Thoracic aorta (tissue), 2 donors: ENCODE measurements around the gene ALX3. TPM values are rescaled to one million over a fixed set of nuclear protein-coding genes. Genes with fewer than 3 reads are reported as not detected.

ENCODE experiments used
- ATAC-seq: fragments of 150-250 bp; one replicate; pipeline ENCODE4 v1.8.0; 2017; ENCODE audit warnings: low read depth; ENCODE audit not compliant: insufficient number of reproducible peaks, low FRiP score
- DNase-seq: peaks from one replicate; pipeline ENCODE4 v3.0.0-alpha.2; 2020; ENCODE audit warnings: low spot score
- H3K27ac ChIP-seq, 2 donors: fragments of 200-600 bp; sonication (generic); 1 replicate in 1 of 2; 2 replicates in 1 of 2; pipeline ENCODE4 v1.5.1; 2016; ENCODE audit warnings: mild to moderate bottlenecking in 2 of 2, moderate library complexity in 2 of 2
- H3K27me3 ChIP-seq: fragments of 200-600 bp; sonication (generic); replicated peaks from 2 replicates; pipeline ENCODE4 v1.6.0; 2016; ENCODE audit warnings: mild to moderate bottlenecking; ENCODE audit not compliant: insufficient read depth
- H3K36me3 ChIP-seq: fragments of 200-600 bp; sonication (generic); one replicate; pipeline ENCODE4 v1.5.1; 2016
- H3K4me1 ChIP-seq, 2 donors: fragments of 200-600 bp; sonication (generic); 1 replicate in 1 of 2; 2 replicates in 1 of 2; pipeline versions ENCODE4 v1.5.1 to v1.6.0; 2016; ENCODE audit warnings: low read depth in 2 of 2, mild to moderate bottlenecking in 1 of 2; ENCODE audit not compliant: control insufficient read depth in 1 of 2
- H3K4me3 ChIP-seq: fragments of 200-600 bp; sonication (generic); 2 replicates; pipeline ENCODE4 v1.5.1; 2016; ENCODE audit warnings: mild to moderate bottlenecking
- H3K9me3 ChIP-seq: fragments of 200-600 bp; sonication (generic); 2 replicates; pipeline ENCODE4 v1.5.1; 2016
- CTCF ChIP-seq: fragments of 200-600 bp; sonication (generic); IDR thresholded peaks from one replicate; pipeline ENCODE4 v1.5.1; 2019; ENCODE audit warnings: antibody characterized with exemption
- total RNA-seq, 2 donors: library from RNA; depleted of rRNA; stranded (reverse); fragments of >200 nt; gene quantifications; one replicate each; pipeline versions ENCODE4 v1.1.0 to v1.2.3, GENCODE V29; 2016

ALX3 gene
- total RNA-seq, 2 donors from 2014 or later: not detected

- H3K4me1 ChIP-seq: no peaks in the 10 kb centered on the region
- ATAC-seq (no peak), DNase-seq (peak; percentile 30)
- no peaks in the 10 kb centered on the region for H3K27me3 ChIP-seq
- H3K9me3 ChIP-seq: no peaks in the 10 kb centered on the region
- TF ChIP-seq CTCF: peak; percentile 86
- no peaks in the 10 kb centered on the region for H3K36me3 ChIP-seq
- no peak overlapping the region for H3K4me3 ChIP-seq
- no peak overlapping the region for H3K27ac ChIP-seq
These were observed 35.8 kb upstream of the ALX3 start for GRCh38 chr1:110106013-110106941.

GRCh38 chr1:110102081-110102480 lies 31.6 kb upstream of the ALX3 start:
- no peaks in the 10 kb centered on the region for H3K27me3 ChIP-seq
- H3K4me3 ChIP-seq: no peak overlapping the region
- H3K27ac ChIP-seq: no peak overlapping the region
- H3K4me1 ChIP-seq: no peaks in the 10 kb centered on the region
- ATAC-seq (no peak), DNase-seq (no peak)
- no peaks in the 10 kb centered on the region for H3K36me3 ChIP-seq
- TF ChIP-seq CTCF: no peak
- no peaks in the 10 kb centered on the region for H3K9me3 ChIP-seq

DNA sequence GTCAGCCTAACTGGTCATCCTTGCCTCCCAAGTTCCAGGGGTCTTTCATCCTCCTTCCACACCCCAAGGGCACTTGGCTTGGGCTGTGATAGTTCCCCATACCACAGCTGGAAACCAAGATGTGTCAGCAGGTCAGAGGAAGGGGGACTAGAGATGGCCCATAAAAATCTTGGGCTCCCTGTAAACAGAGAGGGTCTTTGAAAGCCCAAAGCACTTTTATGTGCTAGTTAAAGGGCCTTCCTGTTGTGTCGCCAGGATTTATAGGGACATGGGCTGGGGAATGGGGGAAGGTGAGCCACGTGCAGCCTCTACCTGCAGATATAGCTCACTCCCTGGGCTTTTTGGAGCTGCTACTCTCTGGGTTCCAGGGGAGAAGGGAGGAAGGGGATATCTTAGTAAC lies 29.9 kb upstream of the ALX3 start:
- Histone ChIP-seq H3K4me3 (no peak overlapping the region), H3K4me1 (no peaks in the 10 kb centered on the region), H3K27ac (no peak overlapping the region), H3K9me3 (no peaks in the 10 kb centered on the region), H3K27me3 (no peaks in the 10 kb centered on the region), H3K36me3 (no peaks in the 10 kb centered on the region)
- DNase-seq (no peak), ATAC-seq (no peak)
- no peak for TF ChIP-seq CTCF

DNA sequence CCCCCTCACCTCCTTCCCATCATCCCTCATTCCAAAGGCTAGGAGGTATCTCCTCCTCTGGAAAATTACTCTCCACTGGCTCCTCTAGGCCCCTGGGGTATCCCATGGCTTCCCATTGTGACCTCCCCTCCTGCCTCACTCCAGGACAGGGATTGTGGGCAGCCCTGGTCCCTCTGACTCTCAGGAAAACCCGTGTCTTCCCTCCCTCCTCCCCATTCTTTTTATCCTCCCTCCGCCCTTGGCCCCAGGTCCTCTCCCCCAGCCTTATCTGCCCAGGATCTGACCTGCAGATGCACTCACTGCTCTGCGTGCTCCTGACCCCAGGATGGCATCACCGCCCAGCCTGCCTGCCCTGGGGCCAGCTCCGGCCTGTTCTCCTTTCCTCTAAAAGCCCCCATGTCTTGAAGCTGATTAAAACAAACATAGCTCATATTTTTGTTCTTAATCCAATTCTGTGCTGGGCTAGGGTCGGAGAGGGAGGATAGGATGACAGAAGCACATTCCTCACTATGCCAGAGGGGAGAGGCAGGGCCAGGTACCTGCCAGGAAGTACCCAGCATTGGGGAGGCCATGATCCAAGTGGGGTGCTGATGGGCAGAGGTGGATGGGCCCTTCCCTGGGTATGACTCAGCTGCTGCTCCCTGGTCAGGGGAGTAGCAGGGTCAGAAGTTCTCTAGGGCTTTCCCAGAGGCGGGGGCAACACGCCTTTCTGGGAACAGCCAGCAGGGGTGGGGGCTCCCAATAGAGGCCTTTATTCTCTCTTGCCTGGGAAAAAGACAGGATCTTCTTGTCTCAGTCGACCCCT lies 28.0 kb upstream of the ALX3 start:
- Histone ChIP-seq H3K9me3 (no peaks in the 10 kb centered on the region), H3K27me3 (no peaks in the 10 kb centered on the region), H3K36me3 (no peaks in the 10 kb centered on the region), H3K4me3 (no peak overlapping the region), H3K4me1 (no peaks in the 10 kb centered on the region), H3K27ac (no peak overlapping the region)
- no peak for TF ChIP-seq CTCF
- ATAC-seq (no peak), DNase-seq (no peak)
